ENCODE measurements around the gene REL.
"Not testable (repeated sequence)": the region's sequence is repeated elsewhere in the genome, so short reads cannot be mapped to it uniquely, and the experiment has no call there.

REL gene

DNA sequence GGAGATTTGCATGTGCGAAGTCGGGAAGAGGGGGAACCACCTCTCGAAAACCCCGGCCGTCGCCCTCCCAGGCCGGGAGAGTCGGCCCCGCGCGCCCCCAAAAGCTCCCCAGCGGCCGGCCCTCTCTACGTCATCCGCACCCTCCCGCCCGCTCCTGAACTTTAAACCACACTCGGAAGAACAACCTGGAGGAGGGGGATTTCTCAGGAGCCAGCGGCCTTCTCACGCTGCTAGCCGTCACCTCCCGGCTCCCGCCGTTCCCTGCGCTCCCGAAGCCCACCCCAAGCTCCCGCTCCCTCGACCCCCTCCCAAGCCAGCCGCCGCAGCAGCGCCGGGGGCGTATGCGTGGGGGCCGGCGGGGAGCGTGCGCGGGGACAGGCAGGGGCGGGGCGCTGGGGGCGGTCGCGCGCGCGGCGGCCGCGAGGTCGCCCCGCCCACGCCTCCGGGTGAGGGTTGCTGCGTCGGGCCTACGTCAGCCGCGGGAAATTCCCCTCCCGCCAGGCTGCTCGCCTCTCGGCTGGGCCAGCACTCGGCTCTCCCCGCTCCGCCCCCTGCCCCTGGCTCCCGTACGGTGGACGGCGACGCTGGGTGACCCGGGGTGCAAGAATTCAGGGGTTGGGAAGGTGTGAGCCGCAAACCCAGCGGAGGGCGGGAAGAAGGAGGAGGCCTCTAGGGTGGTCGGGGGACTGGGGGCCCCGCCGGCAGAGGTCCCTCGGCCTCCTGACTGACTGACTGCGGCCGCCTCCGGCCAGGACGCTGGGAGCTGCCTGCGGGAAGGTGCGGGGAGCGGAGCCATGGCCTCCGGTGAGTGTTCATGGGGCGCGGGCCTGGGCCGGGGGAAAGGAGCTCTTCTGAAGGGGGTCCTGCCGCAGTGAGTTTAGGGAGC is at the start of gene REL:
REL (plus strand) TSS at position 528 of the 886 bp plus-strand sequence; CDS start at position 795, 267 bp downstream.
- DNase-seq (ENCODE audit: low read depth): peak; percentile 69

DNA sequence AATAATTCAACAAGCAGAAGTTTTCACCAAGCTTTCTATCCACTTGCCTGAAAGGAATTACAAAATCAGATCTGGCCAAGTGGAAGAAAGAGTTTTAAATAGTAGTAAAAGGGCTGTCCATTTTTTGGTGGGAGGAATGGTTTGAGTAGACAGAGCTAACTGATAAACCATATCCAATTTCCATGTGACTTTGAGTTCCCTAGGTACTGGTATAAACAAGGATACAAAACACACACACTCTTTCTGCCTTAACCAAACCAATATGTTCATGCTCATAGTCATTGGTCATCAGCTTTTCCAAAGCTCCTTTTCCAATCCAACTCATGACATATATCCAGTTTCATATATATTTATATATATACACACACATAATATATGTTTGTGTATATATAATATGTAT is 49.5 kb upstream of the REL start:
- DNase-seq (ENCODE audit: low read depth): no peak

DNA sequence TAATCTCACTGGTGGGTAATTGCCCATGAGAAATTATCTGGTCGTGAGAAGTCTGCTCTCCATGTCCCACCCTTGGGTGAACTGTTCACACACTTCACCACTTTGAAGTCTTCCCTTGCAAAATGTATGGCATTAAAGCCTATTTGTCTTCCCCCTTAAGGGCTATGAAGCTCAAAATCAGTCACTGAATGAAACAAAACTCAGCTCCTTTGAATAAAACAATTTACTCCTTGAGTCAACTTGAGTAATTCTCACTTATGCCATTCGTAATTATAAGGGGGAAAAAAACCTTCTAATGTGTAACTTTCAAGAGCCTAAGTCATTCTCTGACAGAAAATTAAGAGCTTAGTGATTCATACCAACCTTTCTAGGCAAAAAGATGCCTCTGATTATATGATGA is 48.8 kb upstream of the REL start:
- no peak for DNase-seq (ENCODE audit: low read depth)

DNA sequence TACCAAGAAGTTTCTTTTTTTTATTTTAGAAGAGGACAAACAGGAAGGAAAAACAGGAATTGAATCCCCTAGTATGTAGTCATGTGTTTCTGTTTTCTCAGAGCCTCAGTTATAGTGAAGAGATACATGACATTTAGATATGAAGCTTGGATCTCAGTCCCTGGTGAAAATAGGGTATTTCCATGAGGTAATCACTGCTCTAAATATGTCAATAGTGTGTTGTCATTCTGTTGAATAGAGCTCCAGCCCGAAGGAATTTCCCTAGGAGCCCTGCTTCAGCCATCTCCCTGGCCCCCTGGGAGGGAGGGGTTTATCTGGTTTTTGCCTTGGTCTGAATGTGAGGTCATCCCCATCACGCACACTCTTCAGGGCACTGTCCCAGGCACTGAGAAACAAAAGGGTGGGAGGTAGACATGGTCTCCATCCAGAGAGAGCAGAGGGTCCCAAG is 47.1 kb upstream of the REL start:
- no peak for DNase-seq (ENCODE audit: low read depth)

- DNase-seq (ENCODE audit: low read depth): no peak
These were observed 44.9 kb upstream of the REL start for GRCh38 chr2:60836491-60836890.

DNA sequence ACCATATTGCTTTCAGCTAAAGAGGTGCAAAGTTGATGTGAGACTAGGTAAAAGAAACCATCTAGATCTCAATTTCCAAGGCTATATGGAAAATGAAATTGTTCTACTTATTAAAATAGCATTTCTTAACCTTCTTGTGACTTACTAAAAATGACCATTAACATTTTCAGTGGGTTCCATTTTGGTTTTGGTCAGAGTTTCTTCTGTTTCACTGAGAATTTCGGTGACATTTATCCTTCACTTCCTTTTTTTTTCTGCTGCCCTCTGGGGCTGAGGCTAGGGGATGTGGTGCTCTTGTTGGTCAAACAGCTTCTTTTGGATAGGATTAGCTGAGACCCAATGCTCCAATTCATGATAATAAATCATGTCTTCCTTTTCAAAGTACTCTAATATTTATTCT is 44.3 kb upstream of the REL start:
- no peak for DNase-seq (ENCODE audit: low read depth)

DNA sequence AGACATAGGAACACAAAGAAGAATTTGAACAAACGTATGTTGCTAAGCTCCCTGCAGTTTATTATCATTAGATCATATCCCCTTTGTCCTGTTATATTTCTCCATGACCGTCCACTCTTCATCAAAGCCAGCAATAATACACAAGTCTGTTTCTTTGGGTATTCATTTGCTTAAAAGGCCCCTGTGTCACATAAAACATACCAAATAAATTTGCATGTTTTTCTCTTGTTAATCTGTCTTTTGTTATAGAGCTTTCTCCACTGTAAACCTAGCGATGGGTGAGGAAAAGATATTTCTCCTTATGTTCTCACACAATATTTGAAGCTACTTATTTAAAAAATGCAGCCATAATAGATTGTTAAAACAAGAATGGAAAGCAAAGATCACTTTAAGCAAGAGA is 42.9 kb upstream of the REL start:
- no peak for DNase-seq (ENCODE audit: low read depth)

- no peak for DNase-seq (ENCODE audit: low read depth)
These were observed 42.1 kb upstream of the REL start for GRCh38 chr2:60839126-60839813.

- no peak for DNase-seq (ENCODE audit: low read depth)
These were observed 40.5 kb upstream of the REL start for GRCh38 chr2:60840880-60841279.

DNA sequence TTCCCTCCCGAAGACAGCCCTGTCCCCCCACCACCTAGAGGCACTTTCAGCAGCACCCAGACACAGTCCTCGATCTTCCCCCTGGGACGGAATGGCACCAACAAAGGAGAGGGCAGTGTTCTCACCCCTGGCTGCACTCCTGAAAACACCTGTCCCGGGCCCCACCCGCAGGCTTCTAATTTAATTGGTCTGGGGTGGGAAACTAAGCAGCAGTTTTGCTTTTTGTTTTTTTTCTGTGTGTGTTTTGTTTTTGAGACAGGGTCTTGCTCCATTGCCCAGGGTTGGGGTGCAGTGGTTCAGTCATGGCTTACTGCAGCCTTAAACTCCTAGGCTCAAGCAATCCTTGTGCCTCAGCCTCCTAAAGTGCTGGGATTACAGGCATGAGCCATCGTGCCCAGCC is 38.4 kb upstream of the REL start:
- DNase-seq (ENCODE audit: low read depth): no peak

DNA sequence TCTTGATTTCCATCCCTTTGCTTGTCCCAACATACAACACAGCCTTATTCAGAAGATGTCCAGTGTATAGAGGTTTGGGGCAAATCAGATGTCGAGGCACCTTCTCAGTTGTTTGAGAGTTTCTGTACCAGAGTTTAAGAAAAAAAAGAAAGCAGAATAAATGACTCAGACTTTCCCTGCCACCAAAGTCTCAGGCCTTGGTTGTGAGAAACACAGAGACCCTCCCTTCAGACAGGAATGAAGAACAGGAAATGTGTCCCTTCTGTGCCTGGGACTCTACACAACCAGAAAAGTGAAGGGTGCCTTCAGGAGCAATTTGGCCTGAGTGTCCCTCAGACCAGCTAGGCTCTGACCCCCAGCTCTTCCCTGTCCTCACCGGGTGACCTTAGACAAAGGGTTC is 37.3 kb upstream of the REL start:
- no peak for DNase-seq (ENCODE audit: low read depth)

GRCh38 chr2:60847854-60848253 is 33.5 kb upstream of the REL start:
- DNase-seq (ENCODE audit: low read depth): no peak

DNA sequence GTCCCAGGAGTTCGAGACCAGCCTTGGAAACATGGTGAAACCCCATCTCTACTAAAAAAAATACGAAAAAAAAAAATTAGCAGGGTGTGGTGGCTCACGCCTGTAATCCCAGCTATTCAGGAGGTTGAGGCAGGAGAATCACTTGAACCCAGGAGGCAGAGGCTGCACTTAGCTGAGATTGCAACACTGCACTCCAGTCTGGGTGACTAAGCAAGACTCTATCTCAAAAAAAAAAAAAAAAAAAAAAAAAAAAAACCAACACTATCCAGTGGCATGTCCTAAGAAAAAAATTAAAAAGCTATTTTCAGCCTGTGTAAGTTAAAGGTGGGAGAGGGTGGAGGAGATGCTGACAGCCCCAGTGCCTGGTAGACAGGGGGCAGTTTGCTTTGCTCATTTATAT is 32.2 kb upstream of the REL start:
- DNase-seq (ENCODE audit: low read depth): no peak

GRCh38 chr2:60852282-60852860 is 29.0 kb upstream of the REL start:
- no peak for DNase-seq (ENCODE audit: low read depth)

GRCh38 chr2:60853531-60853930 is 27.8 kb upstream of the REL start:
- DNase-seq (ENCODE audit: low read depth): no peak

DNA sequence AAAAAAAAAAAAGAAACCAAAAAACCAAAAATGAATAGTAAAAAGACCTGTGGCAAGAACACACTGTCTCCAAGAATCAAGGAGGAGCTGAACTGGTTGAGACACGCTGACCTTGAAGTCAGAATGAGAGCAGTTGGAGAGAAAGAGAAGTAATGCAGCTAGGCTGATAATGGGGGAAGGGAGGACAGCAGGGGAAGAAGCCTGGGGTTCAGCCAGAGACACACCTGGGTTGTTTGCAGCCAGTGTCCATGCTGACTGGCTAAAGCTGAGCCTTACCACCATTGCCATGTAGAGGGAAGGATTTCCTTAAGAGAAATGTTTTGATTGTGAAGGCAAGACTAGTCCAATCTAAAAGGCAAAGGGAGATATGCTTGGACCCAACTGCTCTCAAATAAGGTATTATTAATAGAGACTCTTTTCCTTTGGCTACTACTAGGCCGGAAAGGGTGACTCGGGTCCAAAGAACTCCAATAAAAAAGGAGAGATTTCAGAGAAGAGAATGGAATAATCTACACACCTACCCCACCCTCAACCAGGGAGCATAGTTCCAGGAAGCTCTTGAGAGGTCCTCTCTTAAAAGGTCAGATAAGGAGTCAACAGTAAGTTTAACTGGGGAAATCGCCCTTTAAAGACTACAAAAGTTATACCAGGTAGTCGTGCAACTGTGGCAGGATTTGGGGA is 25.2 kb upstream of the REL start:
- no peak for DNase-seq (ENCODE audit: low read depth)

GRCh38 chr2:60857056-60857455 is 24.3 kb upstream of the REL start:
- DNase-seq (ENCODE audit: low read depth): no peak

- no peak for DNase-seq (ENCODE audit: low read depth)
These were observed 22.5 kb upstream of the REL start for GRCh38 chr2:60858897-60859311.

DNA sequence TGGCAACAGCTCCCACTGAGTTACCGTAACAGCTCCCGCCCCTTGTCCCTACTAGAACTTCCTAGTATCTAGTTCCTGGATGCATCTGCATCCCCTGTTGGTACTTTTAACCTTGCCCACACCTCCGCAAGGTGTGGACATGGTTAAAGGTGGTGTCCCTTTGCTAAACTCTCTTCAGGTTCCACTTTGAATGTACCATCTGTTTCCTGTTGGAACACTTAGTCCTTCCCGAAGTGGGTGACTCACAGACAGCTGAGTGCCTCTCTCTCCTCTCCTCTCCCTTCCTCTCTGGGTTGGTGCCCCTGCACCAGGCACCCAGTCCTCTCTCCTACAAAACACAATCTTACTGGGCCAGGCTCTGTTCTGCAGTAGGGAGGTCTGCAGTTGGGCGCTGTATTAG is 19.6 kb upstream of the REL start:
- DNase-seq (ENCODE audit: low read depth): no peak

- DNase-seq (ENCODE audit: low read depth): no peak
These were observed 18.7 kb upstream of the REL start for GRCh38 chr2:60862642-60863041.

GRCh38 chr2:60865361-60865760 is 16.0 kb upstream of the REL start:
- DNase-seq (ENCODE audit: low read depth): not testable (repeated sequence)

- no peak for DNase-seq (ENCODE audit: low read depth)
These were observed 14.4 kb upstream of the REL start for GRCh38 chr2:60867007-60867406.
